K562 (cell line): ENCODE data around the gene PRR9. TPM values are rescaled to one million over a fixed set of nuclear protein-coding genes. Genes with fewer than 3 reads are reported as not detected.
A peak's percentile ranks its signal among the peaks of the same experiment; 100 is the strongest.

ENCODE experiments used
- CBFB ChIP-seq: sonication (generic); formaldehyde crosslinking; IDR thresholded peaks from 2 replicates; pipeline ENCODE4 v1.4.0; 2020; ENCODE audit warnings: mild to moderate bottlenecking, missing genetic modification reagents
- CBX1 ChIP-seq: sonication (generic); IDR thresholded peaks from 2 replicates; pipeline ENCODE4 v1.6.1; 2016; ENCODE audit warnings: antibody characterized with exemption, low read depth, mild to moderate bottlenecking
- CTBP1 ChIP-seq: fragments of 450-650 bp; IDR thresholded peaks from 2 replicates; pipeline ENCODE4 v1.6.1; 2016; ENCODE audit warnings: borderline replicate concordance
- ERF ChIP-seq: fragments of 450-650 bp; formaldehyde crosslinking; IDR thresholded peaks from 2 replicates; pipeline ENCODE4 v1.4.0; 2020; ENCODE audit warnings: mild to moderate bottlenecking, mixed read lengths
- FIP1L1 ChIP-seq: fragments of 200-400 bp; formaldehyde crosslinking; IDR thresholded peaks from 2 replicates; pipeline ENCODE4 v1.6.1; 2018; ENCODE audit warnings: mild to moderate bottlenecking, low read depth, low read length; ENCODE audit not compliant: poor library complexity, severe bottlenecking
- KHSRP ChIP-seq: fragments of 450-650 bp; IDR thresholded peaks from 2 replicates; pipeline ENCODE4 v1.6.1; 2017
- LCOR ChIP-seq: sonication (generic); formaldehyde crosslinking; IDR thresholded peaks from 2 replicates; pipeline ENCODE4 v1.8.0; 2022; ENCODE audit warnings: mild to moderate bottlenecking, missing genetic modification reagents
- MCM7 ChIP-seq, 2 experiments: fragments of 450-650 bp; IDR thresholded peaks; 2 replicates each; pipeline ENCODE4 v1.6.1; 2016 to 2018
- MECOM ChIP-seq: fragments of 250-450 bp; sonication (Bioruptor Pico); IDR thresholded peaks from 2 replicates; pipeline ENCODE4 v1.8.0; 2022; ENCODE audit warnings: inconsistent platforms
- NUFIP1 ChIP-seq: fragments of 450-650 bp; IDR thresholded peaks from 2 replicates; pipeline ENCODE4 v1.6.1; 2018; ENCODE audit not compliant: partially characterized antibody
- POLR2AphosphoS5 ChIP-seq: IDR thresholded peaks from 2 replicates; pipeline ENCODE4 v1.6.1; 2011; ENCODE audit warnings: mild to moderate bottlenecking, low read depth, low read length, moderate library complexity; ENCODE audit not compliant: control insufficient read depth, insufficient read depth
- POLR2G ChIP-seq: fragments of 200-400 bp; formaldehyde crosslinking; IDR thresholded peaks from 2 replicates; pipeline ENCODE4 v1.6.1; 2017; ENCODE audit warnings: low read depth, mild to moderate bottlenecking, antibody characterized with exemption, low read length, moderate library complexity
- SETDB1 ChIP-seq: IDR thresholded peaks from one replicate; pipeline ENCODE4 v1.6.1; 2012; ENCODE audit warnings: low read length, control low read depth, inconsistent platforms
- TAL1 ChIP-seq: fragments of 450-650 bp; IDR thresholded peaks from 2 replicates; pipeline ENCODE4 v1.6.1; 2016; ENCODE audit warnings: mild to moderate bottlenecking
- TOE1 ChIP-seq, 2 experiments: fragments of 450-650 bp in 1 of 2; sonication (generic) in 1 of 2; formaldehyde crosslinking in 1 of 2; IDR thresholded peaks; 2 replicates each; pipeline versions ENCODE4 v1.7.1 to v1.8.0; 2016 to 2022; ENCODE audit warnings: borderline replicate concordance in 2 of 2, mild to moderate bottlenecking in 2 of 2, antibody characterized with exemption in 1 of 2, inconsistent platforms in 1 of 2, low read depth in 1 of 2, missing genetic modification reagents in 1 of 2, moderate library complexity in 1 of 2
- ZNF584 ChIP-seq: fragments of 200-800 bp; sonication (Bioruptor generic); IDR thresholded peaks from 2 replicates; pipeline ENCODE4 v1.6.1; 2016; ENCODE audit warnings: low read depth, mild to moderate bottlenecking, missing genetic modification characterization, missing compliant biosample characterization
- ZNF766 ChIP-seq: fragments of 200-800 bp; sonication (Bioruptor generic); conservative IDR thresholded peaks from 2 replicates; pipeline ENCODE4 v1.6.1; 2016; ENCODE audit warnings: missing genetic modification characterization, missing compliant biosample characterization
- polyA plus RNA-seq, 8 experiments: library from polyadenylated mRNA; depleted of rRNA in 4 of 8; stranded (reverse) in 5 of 8; unstranded in 3 of 8; fragments of >200 nt; fragmentation: Nextera tagmentation in 2 of 8; fragmentation: Illumina TruSeq in 1 of 8; extraction: Ambion mirVana in 2 of 8; extraction: Trizol in 1 of 8; gene quantifications; 2 replicates each; pipeline versions ENCODE4 v1.2.1 to v1.2.3, GENCODE V29; 2011 to 2014; ENCODE audit warnings: inconsistent platforms in 1 of 8, missing spikeins in 1 of 8
- total RNA-seq, 7 experiments: library from RNA; depleted of rRNA in 6 of 7; stranded (reverse); fragments of >200 nt in 6 of 7; fragmentation: Illumina TruSeq in 2 of 7; extraction: Trizol in 2 of 7; gene quantifications; 2 replicates each; pipeline versions ENCODE4 v1.2.1 to v1.2.3, GENCODE V29; 2011 to 2021; ENCODE audit warnings: low replicate concordance in 1 of 7
- TF ChIP-seq, protein P1 (sequence below), 3 experiments: IDR thresholded peaks in 2 of 3; conservative IDR thresholded peaks in 1 of 3; 2 replicates each; pipeline ENCODE4 v1.5.1; 2011 to 2012; ENCODE audit warnings: low read length in 3 of 3, mild to moderate bottlenecking in 3 of 3, control low read depth in 2 of 3, improper control_type of control experiment in 1 of 3, inconsistent platforms in 1 of 3, low read depth in 1 of 3, mixed read lengths in 1 of 3, moderate library complexity in 1 of 3; ENCODE audit not compliant: insufficient read depth in 2 of 3
- TF ChIP-seq, protein P2 (sequence below): fragments of 150-350 bp; conservative IDR thresholded peaks from 2 replicates; pipeline ENCODE4 v1.6.1; 2014; ENCODE audit warnings: low read length
- TF ChIP-seq, protein P3 (sequence below): fragments of 200-800 bp; sonication (Bioruptor generic); IDR thresholded peaks from 2 replicates; pipeline ENCODE4 v1.6.1; 2017; ENCODE audit warnings: missing genetic modification characterization, missing compliant biosample characterization
- TF ChIP-seq, protein P4 (sequence below): fragments of 250-450 bp; sonication (Bioruptor Pico); IDR thresholded peaks from 2 replicates; pipeline ENCODE4 v1.4.0; 2020; ENCODE audit warnings: mild to moderate bottlenecking

Gene PRR9
- total and polyA plus RNA-seq, 9 of the 15 experiments (the other 6 are each of a cell fraction or from before 2014, with no cell fraction given): 0.14 to 1.4 (median 0.24) TPM; not detected in 1

DNA sequence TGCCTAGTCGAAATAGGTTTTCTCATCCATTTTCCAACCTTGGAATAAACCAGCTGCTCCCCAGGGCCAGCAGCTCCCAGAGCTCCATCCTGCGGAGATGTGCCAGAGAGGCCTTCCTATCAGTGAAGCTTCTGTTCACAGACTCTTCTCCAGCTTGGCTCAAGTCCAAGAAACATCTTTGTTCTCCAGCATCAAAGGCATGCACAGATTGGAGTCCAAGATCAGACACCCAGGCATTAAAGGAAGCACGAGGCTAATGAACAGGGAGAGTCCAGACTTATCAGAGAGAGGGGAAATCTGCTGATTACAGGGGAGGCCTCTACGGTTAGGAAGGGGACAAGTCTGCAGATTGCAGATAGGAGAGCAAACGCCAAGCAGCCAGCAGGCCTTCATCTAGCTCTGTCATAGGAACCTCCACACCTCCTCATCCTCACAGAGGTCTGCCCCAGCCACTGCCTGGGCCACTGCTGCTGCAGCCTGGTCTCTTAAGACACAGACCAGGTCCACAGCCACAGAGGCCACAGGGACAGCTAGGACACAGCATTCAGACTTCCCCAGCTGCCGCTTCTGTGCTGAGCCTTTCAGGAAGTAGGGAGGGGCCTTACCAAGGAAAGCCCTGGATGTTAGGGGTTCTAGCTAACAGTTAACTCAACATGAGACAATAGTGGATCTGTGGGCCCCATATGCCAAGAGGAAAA lies 3.4 kb downstream of the PRR9 start (continued):
- TF ChIP-seq FIP1L1 (no peak), SETDB1 (no peak), TAL1 (peak; percentile 32; the same call in 1 of the 2 replicates), ZNF766 (CRISPR knock-in tag) (no peak), ZNF584 (CRISPR knock-in tag) (no peak), CBFB (CRISPR knock-in tag) (no peak), LCOR (CRISPR knock-in tag) (no peak), CTBP1 (peak; percentile 70; the same call in 1 of the 2 replicates), KHSRP (no peak), MECOM (CRISPR knock-in tag) (no peak), MCM7 (IDR thresholded peaks at IDR 0.05) (no peak), POLR2G (no peak), ERF (CRISPR knock-in tag) (no peak), TOE1 (IDR thresholded peaks at IDR 0.05; ENCODE audit: borderline replicate concordance) (no peak), TOE1 (CRISPR knock-in tag; IDR thresholded peaks at IDR 0.05; ENCODE audit: borderline replicate concordance, low read depth) (no peak), POLR2AphosphoS5 (no peak), NUFIP1 (no peak), CBX1 (no peak)
- TF ChIP-seq, protein P1, sequence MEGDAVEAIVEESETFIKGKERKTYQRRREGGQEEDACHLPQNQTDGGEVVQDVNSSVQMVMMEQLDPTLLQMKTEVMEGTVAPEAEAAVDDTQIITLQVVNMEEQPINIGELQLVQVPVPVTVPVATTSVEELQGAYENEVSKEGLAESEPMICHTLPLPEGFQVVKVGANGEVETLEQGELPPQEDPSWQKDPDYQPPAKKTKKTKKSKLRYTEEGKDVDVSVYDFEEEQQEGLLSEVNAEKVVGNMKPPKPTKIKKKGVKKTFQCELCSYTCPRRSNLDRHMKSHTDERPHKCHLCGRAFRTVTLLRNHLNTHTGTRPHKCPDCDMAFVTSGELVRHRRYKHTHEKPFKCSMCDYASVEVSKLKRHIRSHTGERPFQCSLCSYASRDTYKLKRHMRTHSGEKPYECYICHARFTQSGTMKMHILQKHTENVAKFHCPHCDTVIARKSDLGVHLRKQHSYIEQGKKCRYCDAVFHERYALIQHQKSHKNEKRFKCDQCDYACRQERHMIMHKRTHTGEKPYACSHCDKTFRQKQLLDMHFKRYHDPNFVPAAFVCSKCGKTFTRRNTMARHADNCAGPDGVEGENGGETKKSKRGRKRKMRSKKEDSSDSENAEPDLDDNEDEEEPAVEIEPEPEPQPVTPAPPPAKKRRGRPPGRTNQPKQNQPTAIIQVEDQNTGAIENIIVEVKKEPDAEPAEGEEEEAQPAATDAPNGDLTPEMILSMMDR (IDR thresholded peaks at IDR 0.05 in 2 of 3, conservative IDR thresholded peaks at IDR 0.05 in 1 of 3; ENCODE audit: insufficient read depth in 2 of 3, low read depth in 1 of 3, low read length in 3 of 3): no peak
- TF ChIP-seq, protein P2, sequence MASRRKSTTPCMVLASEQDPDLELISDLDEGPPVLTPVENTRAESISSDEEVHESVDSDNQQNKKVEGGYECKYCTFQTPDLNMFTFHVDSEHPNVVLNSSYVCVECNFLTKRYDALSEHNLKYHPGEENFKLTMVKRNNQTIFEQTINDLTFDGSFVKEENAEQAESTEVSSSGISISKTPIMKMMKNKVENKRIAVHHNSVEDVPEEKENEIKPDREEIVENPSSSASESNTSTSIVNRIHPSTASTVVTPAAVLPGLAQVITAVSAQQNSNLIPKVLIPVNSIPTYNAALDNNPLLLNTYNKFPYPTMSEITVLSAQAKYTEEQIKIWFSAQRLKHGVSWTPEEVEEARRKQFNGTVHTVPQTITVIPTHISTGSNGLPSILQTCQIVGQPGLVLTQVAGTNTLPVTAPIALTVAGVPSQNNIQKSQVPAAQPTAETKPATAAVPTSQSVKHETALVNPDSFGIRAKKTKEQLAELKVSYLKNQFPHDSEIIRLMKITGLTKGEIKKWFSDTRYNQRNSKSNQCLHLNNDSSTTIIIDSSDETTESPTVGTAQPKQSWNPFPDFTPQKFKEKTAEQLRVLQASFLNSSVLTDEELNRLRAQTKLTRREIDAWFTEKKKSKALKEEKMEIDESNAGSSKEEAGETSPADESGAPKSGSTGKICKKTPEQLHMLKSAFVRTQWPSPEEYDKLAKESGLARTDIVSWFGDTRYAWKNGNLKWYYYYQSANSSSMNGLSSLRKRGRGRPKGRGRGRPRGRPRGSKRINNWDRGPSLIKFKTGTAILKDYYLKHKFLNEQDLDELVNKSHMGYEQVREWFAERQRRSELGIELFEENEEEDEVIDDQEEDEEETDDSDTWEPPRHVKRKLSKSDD: no peak
- TF ChIP-seq, protein P3, sequence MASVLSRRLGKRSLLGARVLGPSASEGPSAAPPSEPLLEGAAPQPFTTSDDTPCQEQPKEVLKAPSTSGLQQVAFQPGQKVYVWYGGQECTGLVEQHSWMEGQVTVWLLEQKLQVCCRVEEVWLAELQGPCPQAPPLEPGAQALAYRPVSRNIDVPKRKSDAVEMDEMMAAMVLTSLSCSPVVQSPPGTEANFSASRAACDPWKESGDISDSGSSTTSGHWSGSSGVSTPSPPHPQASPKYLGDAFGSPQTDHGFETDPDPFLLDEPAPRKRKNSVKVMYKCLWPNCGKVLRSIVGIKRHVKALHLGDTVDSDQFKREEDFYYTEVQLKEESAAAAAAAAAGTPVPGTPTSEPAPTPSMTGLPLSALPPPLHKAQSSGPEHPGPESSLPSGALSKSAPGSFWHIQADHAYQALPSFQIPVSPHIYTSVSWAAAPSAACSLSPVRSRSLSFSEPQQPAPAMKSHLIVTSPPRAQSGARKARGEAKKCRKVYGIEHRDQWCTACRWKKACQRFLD: no peak
- TF ChIP-seq, protein P4, sequence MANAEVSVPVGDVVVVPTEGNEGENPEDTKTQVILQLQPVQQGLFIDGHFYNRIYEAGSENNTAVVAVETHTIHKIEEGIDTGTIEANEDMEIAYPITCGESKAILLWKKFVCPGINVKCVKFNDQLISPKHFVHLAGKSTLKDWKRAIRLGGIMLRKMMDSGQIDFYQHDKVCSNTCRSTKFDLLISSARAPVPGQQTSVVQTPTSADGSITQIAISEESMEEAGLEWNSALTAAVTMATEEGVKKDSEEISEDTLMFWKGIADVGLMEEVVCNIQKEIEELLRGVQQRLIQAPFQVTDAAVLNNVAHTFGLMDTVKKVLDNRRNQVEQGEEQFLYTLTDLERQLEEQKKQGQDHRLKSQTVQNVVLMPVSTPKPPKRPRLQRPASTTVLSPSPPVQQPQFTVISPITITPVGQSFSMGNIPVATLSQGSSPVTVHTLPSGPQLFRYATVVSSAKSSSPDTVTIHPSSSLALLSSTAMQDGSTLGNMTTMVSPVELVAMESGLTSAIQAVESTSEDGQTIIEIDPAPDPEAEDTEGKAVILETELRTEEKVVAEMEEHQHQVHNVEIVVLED (CRISPR knock-in tag): no peak
